Measurements from ENCODE around the gene CSNK2A2. TPM values are rescaled to one million over a fixed set of nuclear protein-coding genes. Genes with fewer than 3 reads are reported as not detected.

CSNK2A2 gene
- total RNA-seq, 1 donor from 2014 or later = 96.2 TPM

DNA sequence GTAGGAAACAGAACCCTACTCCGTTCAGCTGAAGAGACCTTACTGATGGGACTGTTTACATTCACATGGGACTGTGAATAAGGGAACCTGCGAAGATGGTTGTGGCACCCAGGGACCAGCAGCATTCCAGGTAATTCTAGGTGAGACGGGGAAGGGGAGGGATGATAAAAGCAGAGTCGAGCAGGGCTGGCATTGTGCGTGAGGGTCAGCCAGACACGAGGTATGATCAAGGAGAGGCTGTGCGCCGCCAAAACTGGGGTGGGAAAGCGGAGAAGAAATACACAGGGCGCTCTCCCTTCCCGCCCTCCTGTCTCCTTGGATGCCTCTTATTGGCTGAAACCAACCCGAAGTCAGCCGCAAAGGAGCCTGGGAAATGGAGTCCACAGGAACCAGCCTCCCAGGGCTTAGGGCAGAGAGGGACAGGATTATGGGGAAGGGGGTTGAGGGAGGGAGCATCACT is 38.4 kb upstream of the CSNK2A2 start:
- H3K79me2 ChIP-seq (ENCODE audit: insufficient read depth, low read length) = no peaks in the 10 kb centered on the region
- FAIRE-seq = no peak
- Mint-ChIP-seq H3K27me3 (ENCODE audit: low read depth, unreplicated experiment) (peaks cover 24% of the 10 kb centered on the region), H3K9me3 (ENCODE audit: unreplicated experiment) (no peaks in the 10 kb centered on the region), H3K4me1 (ENCODE audit: low read depth, unreplicated experiment) (no peaks in the 10 kb centered on the region), H3K36me3 (ENCODE audit: low read depth, unreplicated experiment) (no peaks in the 10 kb centered on the region), H3K4me3 (ENCODE audit: unreplicated experiment) (peak overlapping the region; percentile 89), H3K27ac (ENCODE audit: unreplicated experiment) (no peak overlapping the region)
- no peaks in the 10 kb centered on the region for H3K36me3 ChIP-seq (ENCODE audit: insufficient read depth, low read length)
- peaks cover 4% of the 10 kb centered on the region for H3K4me1 ChIP-seq (ENCODE audit: insufficient read depth, low read length)
- H2AFZ ChIP-seq (ENCODE audit: low read depth, low read length) = peak overlapping the region; percentile 81
- H3K9ac ChIP-seq (ENCODE audit: low read length) = peak overlapping the region; percentile 27
- peak overlapping the region; percentile 50 for H3K4me3 ChIP-seq (ENCODE audit: insufficient read depth, low read depth, low read length)
- H3K27me3 ChIP-seq (ENCODE audit: insufficient read depth, low read length) = peaks cover 21% of the 10 kb centered on the region
- peak overlapping the region; percentile 87 for H3K4me2 ChIP-seq (ENCODE audit: low read length)
- TF ChIP-seq, protein P1, sequence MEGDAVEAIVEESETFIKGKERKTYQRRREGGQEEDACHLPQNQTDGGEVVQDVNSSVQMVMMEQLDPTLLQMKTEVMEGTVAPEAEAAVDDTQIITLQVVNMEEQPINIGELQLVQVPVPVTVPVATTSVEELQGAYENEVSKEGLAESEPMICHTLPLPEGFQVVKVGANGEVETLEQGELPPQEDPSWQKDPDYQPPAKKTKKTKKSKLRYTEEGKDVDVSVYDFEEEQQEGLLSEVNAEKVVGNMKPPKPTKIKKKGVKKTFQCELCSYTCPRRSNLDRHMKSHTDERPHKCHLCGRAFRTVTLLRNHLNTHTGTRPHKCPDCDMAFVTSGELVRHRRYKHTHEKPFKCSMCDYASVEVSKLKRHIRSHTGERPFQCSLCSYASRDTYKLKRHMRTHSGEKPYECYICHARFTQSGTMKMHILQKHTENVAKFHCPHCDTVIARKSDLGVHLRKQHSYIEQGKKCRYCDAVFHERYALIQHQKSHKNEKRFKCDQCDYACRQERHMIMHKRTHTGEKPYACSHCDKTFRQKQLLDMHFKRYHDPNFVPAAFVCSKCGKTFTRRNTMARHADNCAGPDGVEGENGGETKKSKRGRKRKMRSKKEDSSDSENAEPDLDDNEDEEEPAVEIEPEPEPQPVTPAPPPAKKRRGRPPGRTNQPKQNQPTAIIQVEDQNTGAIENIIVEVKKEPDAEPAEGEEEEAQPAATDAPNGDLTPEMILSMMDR (IDR thresholded peaks at IDR 0.05; ENCODE audit: insufficient read depth, low read depth, low read length) = no peak
- TF ChIP-seq EZH2 (IDR thresholded peaks at IDR 0.05; ENCODE audit: insufficient read depth, low read length) = no peak
- DNase-seq (ENCODE audit: low read depth) = peak; percentile 27
- H4K20me1 ChIP-seq (ENCODE audit: insufficient read depth, low read length) = no peaks in the 10 kb centered on the region
- no peak overlapping the region for H3K27ac ChIP-seq (ENCODE audit: low read depth, low read length)
- no peaks in the 10 kb centered on the region for H3K9me3 ChIP-seq (ENCODE audit: insufficient read depth, low read depth, low read length)

DNA sequence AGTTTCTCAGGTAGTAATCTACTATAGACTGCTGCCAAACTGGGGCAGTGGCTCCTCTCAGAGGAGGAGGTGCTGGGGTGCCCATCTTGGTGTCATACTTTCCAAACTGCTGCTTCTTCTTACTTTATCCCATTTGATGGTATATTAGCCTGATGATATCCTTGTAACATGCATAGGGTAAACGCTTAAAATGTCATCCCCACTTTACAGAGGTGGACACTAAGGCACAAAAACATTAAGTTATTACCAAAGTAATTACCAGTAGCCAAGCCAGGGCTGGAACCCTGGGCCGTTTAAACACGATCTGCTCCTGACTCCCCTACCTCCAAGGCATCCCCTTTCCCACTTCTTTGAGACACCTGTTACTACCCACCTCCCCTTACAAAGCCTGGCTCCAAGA is 37.8 kb upstream of the CSNK2A2 start:
- Mint-ChIP-seq H3K4me3 (ENCODE audit: unreplicated experiment) (peak overlapping the region; percentile 89), H3K27ac (ENCODE audit: unreplicated experiment) (no peak overlapping the region), H3K4me1 (ENCODE audit: low read depth, unreplicated experiment) (no peaks in the 10 kb centered on the region), H3K9me3 (ENCODE audit: unreplicated experiment) (no peaks in the 10 kb centered on the region), H3K36me3 (ENCODE audit: low read depth, unreplicated experiment) (no peaks in the 10 kb centered on the region), H3K27me3 (ENCODE audit: low read depth, unreplicated experiment) (peaks cover 24% of the 10 kb centered on the region)
- TF ChIP-seq, protein P1 (IDR thresholded peaks at IDR 0.05; ENCODE audit: insufficient read depth, low read depth, low read length) = no peak
- TF ChIP-seq EZH2 (IDR thresholded peaks at IDR 0.05; ENCODE audit: insufficient read depth, low read length) = no peak
- DNase-seq (ENCODE audit: low read depth) = no peak
- H3K9me3 ChIP-seq (ENCODE audit: insufficient read depth, low read depth, low read length) = no peaks in the 10 kb centered on the region
- no peak overlapping the region for H3K4me3 ChIP-seq (ENCODE audit: insufficient read depth, low read depth, low read length)
- no peaks in the 10 kb centered on the region for H3K79me2 ChIP-seq (ENCODE audit: insufficient read depth, low read length)
- H4K20me1 ChIP-seq (ENCODE audit: insufficient read depth, low read length) = no peaks in the 10 kb centered on the region
- no peak for FAIRE-seq
- no peaks in the 10 kb centered on the region for H3K36me3 ChIP-seq (ENCODE audit: insufficient read depth, low read length)
- H3K4me2 ChIP-seq (ENCODE audit: low read length) = peak overlapping the region; percentile 87
- no peak overlapping the region for H2AFZ ChIP-seq (ENCODE audit: low read depth, low read length)
- H3K27me3 ChIP-seq (ENCODE audit: insufficient read depth, low read length) = peaks cover 21% of the 10 kb centered on the region
- peaks cover 4% of the 10 kb centered on the region for H3K4me1 ChIP-seq (ENCODE audit: insufficient read depth, low read length)
- H3K27ac ChIP-seq (ENCODE audit: low read depth, low read length) = no peak overlapping the region
- no peak overlapping the region for H3K9ac ChIP-seq (ENCODE audit: low read length)

DNA sequence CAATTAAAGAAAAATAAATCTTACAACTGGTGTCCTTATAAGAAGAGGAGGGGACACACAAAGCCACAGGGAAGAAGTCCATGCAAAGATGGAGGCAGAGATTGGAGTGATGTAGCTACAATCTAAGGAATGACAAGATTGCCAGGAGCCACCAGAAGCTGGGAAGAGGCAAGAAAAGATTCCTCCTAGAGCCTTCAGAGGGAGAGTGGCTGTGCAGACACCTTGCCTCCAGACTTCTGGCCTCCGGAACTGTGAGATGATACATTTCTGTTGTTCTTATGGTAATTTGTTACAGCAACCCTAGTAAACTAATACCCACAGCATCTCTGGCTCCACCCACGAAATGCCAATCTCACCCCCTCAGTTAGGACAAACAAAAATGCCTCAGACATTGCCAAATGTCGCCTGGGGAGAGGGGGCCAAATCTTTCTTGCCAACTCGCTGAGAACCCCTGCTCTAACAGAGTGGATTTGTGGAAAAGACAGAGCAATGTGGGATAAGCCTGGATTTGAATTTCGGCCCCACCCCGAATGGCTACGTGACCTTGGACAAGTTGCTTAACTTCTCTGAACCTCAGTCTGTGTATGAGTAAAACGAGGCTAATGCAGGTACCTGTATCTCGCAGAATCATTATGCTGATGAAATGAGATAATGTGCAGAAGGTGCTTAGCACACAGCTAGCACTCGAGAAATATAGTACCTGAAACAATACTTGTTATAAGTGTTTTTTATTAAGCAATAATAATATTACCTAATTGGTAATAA is 37.1 kb upstream of the CSNK2A2 start:
- no peak overlapping the region for H2AFZ ChIP-seq (ENCODE audit: low read depth, low read length)
- no peaks in the 10 kb centered on the region for H3K36me3 ChIP-seq (ENCODE audit: insufficient read depth, low read length)
- FAIRE-seq (no peak), DNase-seq (ENCODE audit: low read depth) (no peak)
- no peaks in the 10 kb centered on the region for H4K20me1 ChIP-seq (ENCODE audit: insufficient read depth, low read length)
- peaks cover 4% of the 10 kb centered on the region for H3K4me1 ChIP-seq (ENCODE audit: insufficient read depth, low read length)
- H3K27me3 Mint-ChIP-seq (ENCODE audit: low read depth, unreplicated experiment) = peaks cover 24% of the 10 kb centered on the region
- no peaks in the 10 kb centered on the region for H3K9me3 ChIP-seq (ENCODE audit: insufficient read depth, low read depth, low read length)
- H3K4me1 Mint-ChIP-seq (ENCODE audit: low read depth, unreplicated experiment) = no peaks in the 10 kb centered on the region
- H3K36me3 Mint-ChIP-seq (ENCODE audit: low read depth, unreplicated experiment) = no peaks in the 10 kb centered on the region
- no peaks in the 10 kb centered on the region for H3K9me3 Mint-ChIP-seq (ENCODE audit: unreplicated experiment)
- H3K4me3 ChIP-seq (ENCODE audit: insufficient read depth, low read depth, low read length) = no peak overlapping the region
- TF ChIP-seq, protein P1 (IDR thresholded peaks at IDR 0.05; ENCODE audit: insufficient read depth, low read depth, low read length) = no peak
- TF ChIP-seq EZH2 (IDR thresholded peaks at IDR 0.05; ENCODE audit: insufficient read depth, low read length) = no peak
- H3K4me3 Mint-ChIP-seq (ENCODE audit: unreplicated experiment) = peak overlapping the region; percentile 34
- H3K27ac ChIP-seq (ENCODE audit: low read depth, low read length) = no peak overlapping the region
- no peaks in the 10 kb centered on the region for H3K79me2 ChIP-seq (ENCODE audit: insufficient read depth, low read length)
- peaks cover 21% of the 10 kb centered on the region for H3K27me3 ChIP-seq (ENCODE audit: insufficient read depth, low read length)
- H3K4me2 ChIP-seq (ENCODE audit: low read length) = no peak overlapping the region
- H3K27ac Mint-ChIP-seq (ENCODE audit: unreplicated experiment) = no peak overlapping the region
- no peak overlapping the region for H3K9ac ChIP-seq (ENCODE audit: low read length)

Data from astrocyte (in vitro differentiated cells and primary cell).